ENCODE results near the gene COL4A1. TPM values are rescaled to one million over a fixed set of nuclear protein-coding genes. Genes with fewer than 3 reads are reported as not detected.
A peak's percentile ranks its signal among the peaks of the same experiment; 100 is the strongest.

The COL4A1 gene
- total RNA-seq, 2 donors from 2014 or later: 27.0 to 97.0 TPM

DNA sequence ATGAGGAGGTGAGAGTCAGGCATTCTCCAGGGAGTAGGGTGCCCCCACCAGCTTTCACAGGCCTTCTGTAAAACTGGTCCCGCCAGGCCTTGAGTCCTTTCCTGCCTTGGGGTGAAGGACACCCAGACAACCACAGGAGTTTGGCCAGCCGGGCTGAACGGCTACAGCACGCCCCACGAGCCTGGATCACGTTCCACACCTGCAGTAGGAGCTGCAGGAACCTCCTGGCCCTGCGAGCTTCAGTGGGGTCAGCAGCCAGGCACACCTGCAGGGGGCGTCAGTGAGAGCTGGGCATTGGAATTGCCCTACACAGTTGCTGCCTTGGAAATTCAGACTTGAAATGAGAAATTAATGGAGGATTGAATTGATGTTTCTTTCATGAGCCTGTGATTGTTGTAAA is 45.8 kb upstream of the COL4A1 start:
- Histone ChIP-seq H3K27me3 (no peaks in the 10 kb centered on the region), H3K27ac (peak overlapping the region; percentile 20), H3K4me3 (no peak overlapping the region), H3K36me3 (no peaks in the 10 kb centered on the region), H3K9ac (ENCODE audit: low read depth in 2 of 2, low read length in 2 of 2) (no peak overlapping the region), H3K9me3 (no peaks in the 10 kb centered on the region), H3K4me1 (peaks cover 18% of the 10 kb centered on the region)
- TF ChIP-seq, protein P1, sequence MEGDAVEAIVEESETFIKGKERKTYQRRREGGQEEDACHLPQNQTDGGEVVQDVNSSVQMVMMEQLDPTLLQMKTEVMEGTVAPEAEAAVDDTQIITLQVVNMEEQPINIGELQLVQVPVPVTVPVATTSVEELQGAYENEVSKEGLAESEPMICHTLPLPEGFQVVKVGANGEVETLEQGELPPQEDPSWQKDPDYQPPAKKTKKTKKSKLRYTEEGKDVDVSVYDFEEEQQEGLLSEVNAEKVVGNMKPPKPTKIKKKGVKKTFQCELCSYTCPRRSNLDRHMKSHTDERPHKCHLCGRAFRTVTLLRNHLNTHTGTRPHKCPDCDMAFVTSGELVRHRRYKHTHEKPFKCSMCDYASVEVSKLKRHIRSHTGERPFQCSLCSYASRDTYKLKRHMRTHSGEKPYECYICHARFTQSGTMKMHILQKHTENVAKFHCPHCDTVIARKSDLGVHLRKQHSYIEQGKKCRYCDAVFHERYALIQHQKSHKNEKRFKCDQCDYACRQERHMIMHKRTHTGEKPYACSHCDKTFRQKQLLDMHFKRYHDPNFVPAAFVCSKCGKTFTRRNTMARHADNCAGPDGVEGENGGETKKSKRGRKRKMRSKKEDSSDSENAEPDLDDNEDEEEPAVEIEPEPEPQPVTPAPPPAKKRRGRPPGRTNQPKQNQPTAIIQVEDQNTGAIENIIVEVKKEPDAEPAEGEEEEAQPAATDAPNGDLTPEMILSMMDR (IDR thresholded peaks at IDR 0.05): no peak
- peak; percentile 55 for DNase-seq
- intact Hi-C loops (cut with DNase I): no loop called here

GRCh38 chr13:110351636-110352420 is 44.9 kb upstream of the COL4A1 start:
- intact Hi-C loops (cut with DNase I): no loop called here
- Histone ChIP-seq H3K27ac (no peak overlapping the region), H3K4me3 (no peak overlapping the region), H3K9ac (ENCODE audit: low read depth in 2 of 2, low read length in 2 of 2) (no peak overlapping the region), H3K9me3 (no peaks in the 10 kb centered on the region), H3K4me1 (peaks cover 22% of the 10 kb centered on the region), H3K27me3 (no peaks in the 10 kb centered on the region), H3K36me3 (no peaks in the 10 kb centered on the region)
- TF ChIP-seq, protein P1 (IDR thresholded peaks at IDR 0.05): no peak
- DNase-seq: no peak

GRCh38 chr13:110350509-110350908 is 43.6 kb upstream of the COL4A1 start:
- no peaks in the 10 kb centered on the region for H3K27me3 ChIP-seq
- no peak overlapping the region for H3K9ac ChIP-seq (ENCODE audit: low read depth in 2 of 2, low read length in 2 of 2)
- TF ChIP-seq, protein P1 (IDR thresholded peaks at IDR 0.05): no peak
- DNase-seq: no peak
- intact Hi-C loops (cut with DNase I): no loop called here
- peaks cover 23% of the 10 kb centered on the region for H3K4me1 ChIP-seq
- H3K36me3 ChIP-seq: no peaks in the 10 kb centered on the region
- H3K9me3 ChIP-seq: no peaks in the 10 kb centered on the region
- H3K4me3 ChIP-seq: no peak overlapping the region
- no peak overlapping the region for H3K27ac ChIP-seq

DNA sequence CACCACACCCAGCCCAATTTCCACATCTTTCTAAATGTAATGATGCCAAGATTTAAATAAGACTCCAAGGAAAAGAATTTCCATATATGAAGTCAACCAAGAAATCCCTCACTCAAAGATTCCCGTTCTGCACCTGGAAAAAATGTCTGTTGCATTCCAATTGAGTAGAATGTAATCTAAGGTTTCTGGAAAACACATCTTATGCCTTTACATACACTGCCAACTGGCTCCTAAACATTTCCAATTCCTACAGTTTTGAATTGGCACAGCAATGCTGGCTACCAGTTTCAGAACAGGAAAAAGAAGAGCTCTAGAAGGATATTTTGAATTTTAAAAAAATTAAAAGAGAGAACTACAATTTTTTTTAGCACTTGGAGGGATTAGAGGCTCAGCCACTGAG is 43.1 kb upstream of the COL4A1 start:
- no peak for DNase-seq
- H3K4me1 ChIP-seq: peaks cover 22% of the 10 kb centered on the region

DNA sequence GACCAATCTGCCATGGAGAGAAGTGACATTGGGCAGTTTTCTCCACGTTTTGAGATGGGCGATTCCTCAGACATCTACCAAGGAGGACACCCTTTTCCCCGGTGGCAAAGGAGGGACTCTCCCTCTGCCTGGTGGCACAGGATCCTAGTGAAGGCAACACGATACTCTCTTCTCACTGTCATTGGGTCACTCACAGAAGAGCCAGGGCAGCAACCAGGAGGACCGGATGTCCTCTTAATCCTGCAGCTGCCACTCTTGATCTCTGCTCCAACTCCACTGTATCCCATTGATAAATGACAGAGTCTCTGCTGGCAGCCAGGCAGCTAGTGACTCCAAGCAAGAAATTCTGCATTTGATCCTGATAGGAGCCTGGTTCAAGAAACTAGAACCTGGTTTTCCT is 42.3 kb upstream of the COL4A1 start:
- no peaks in the 10 kb centered on the region for H3K36me3 ChIP-seq
- intact Hi-C loops (cut with DNase I): loop anchor here (5.0 kb wide), 1 partner anchor 42 kb away; the partner anchor contains the start of genes COL4A1 and COL4A2
- H3K4me1 ChIP-seq: peaks cover 18% of the 10 kb centered on the region
- TF ChIP-seq, protein P1 (IDR thresholded peaks at IDR 0.05): no peak
- DNase-seq: no peak
- no peaks in the 10 kb centered on the region for H3K9me3 ChIP-seq
- H3K4me3 ChIP-seq: no peak overlapping the region
- H3K27ac ChIP-seq: no peak overlapping the region
- H3K27me3 ChIP-seq: no peaks in the 10 kb centered on the region
- no peak overlapping the region for H3K9ac ChIP-seq (ENCODE audit: low read depth in 2 of 2, low read length in 2 of 2)

More for the DNA sequence above, 43.1 kb upstream of the COL4A1 start:
- H3K9ac ChIP-seq (ENCODE audit: low read depth in 2 of 2, low read length in 2 of 2): no peak overlapping the region
- H3K27me3 ChIP-seq: no peaks in the 10 kb centered on the region
- no peaks in the 10 kb centered on the region for H3K9me3 ChIP-seq
- H3K4me3 ChIP-seq: no peak overlapping the region
- TF ChIP-seq, protein P1 (IDR thresholded peaks at IDR 0.05): no peak
- intact Hi-C loops (cut with DNase I): no loop called here
- H3K27ac ChIP-seq: no peak overlapping the region
- no peaks in the 10 kb centered on the region for H3K36me3 ChIP-seq

Measured in colonic mucosa (tissue), 4 donors.